Keratinocyte (primary cell): Measurements from ENCODE around the gene FCRL1. TPM values are rescaled to one million over a fixed set of nuclear protein-coding genes. Genes with fewer than 3 reads are reported as not detected.
A peak's percentile ranks its signal among the peaks of the same experiment; 100 is the strongest.

Source experiments
- DNase-seq: peaks from one replicate; pipeline ENCODE4 v3.0.0-alpha.2; 2011; ENCODE audit warnings: low read depth, missing footprints, low spot score
- FAIRE-seq: peaks from 2 replicates; lab custom pipeline; 2011; peaks lifted over from hg19 to GRCh38; lab: Jason Lieb, UNC
- H2AFZ ChIP-seq: 2 replicates; pipeline ENCODE4 v1.6.0; 2012; ENCODE audit warnings: low read length, control low read depth, inconsistent platforms; ENCODE audit not compliant: control insufficient read depth
- H3K27ac ChIP-seq: 2 replicates; pipeline ENCODE4 v1.5.1; 2011; ENCODE audit warnings: low read length; ENCODE audit not compliant: control insufficient read depth, insufficient read depth
- H3K27me3 ChIP-seq: 3 replicates; pipeline ENCODE4 v1.6.0; 2011; ENCODE audit warnings: low read length; ENCODE audit not compliant: control insufficient read depth, insufficient read depth; ENCODE audit errors: extremely low read depth
- H3K36me3 ChIP-seq, 2 experiments: 2 replicates in 1 of 2; 3 replicates in 1 of 2; pipeline ENCODE4 v1.5.1; 2011; ENCODE audit warnings: low read length in 2 of 2, mild to moderate bottlenecking in 1 of 2; ENCODE audit not compliant: control insufficient read depth in 2 of 2, insufficient read depth in 2 of 2; ENCODE audit errors: extremely low read depth in 1 of 2
- H3K4me1 ChIP-seq: 3 replicates; pipeline ENCODE4 v1.5.1; 2011; ENCODE audit warnings: low read length; ENCODE audit not compliant: control insufficient read depth, insufficient read depth; ENCODE audit errors: extremely low read depth
- H3K4me2 ChIP-seq: 3 replicates; pipeline ENCODE4 v1.6.0; 2011; ENCODE audit warnings: low read depth, low read length; ENCODE audit not compliant: control insufficient read depth, insufficient read depth; ENCODE audit errors: extremely low read depth
- H3K4me3 ChIP-seq, 3 experiments: fragments of 200-600 bp in 1 of 3; sonication (generic) in 1 of 3; 2 replicates in 2 of 3; 3 replicates in 1 of 3; pipeline ENCODE4 v1.5.1; 2011 to 2016; ENCODE audit warnings: low read length in 3 of 3, mild to moderate bottlenecking in 3 of 3, control low read depth in 2 of 3, inconsistent platforms in 1 of 3, low read depth in 1 of 3, mixed read lengths in 1 of 3, mixed run types in 1 of 3, moderate library complexity in 1 of 3; ENCODE audit not compliant: control insufficient read depth in 2 of 3, insufficient read depth in 2 of 3; ENCODE audit errors: extremely low read depth in 1 of 3
- H3K79me2 ChIP-seq: 2 replicates; pipeline ENCODE4 v1.6.0; 2012; ENCODE audit warnings: low read length; ENCODE audit not compliant: control insufficient read depth, insufficient read depth
- H3K9ac ChIP-seq: 3 replicates; pipeline ENCODE4 v1.6.0; 2011; ENCODE audit warnings: low read length; ENCODE audit not compliant: control insufficient read depth, insufficient read depth; ENCODE audit errors: extremely low read depth
- H3K9me1 ChIP-seq: 3 replicates; pipeline ENCODE4 v1.6.0; 2011; ENCODE audit warnings: low read length; ENCODE audit not compliant: control insufficient read depth, insufficient read depth; ENCODE audit errors: extremely low read depth
- H3K9me3 ChIP-seq: 2 replicates; pipeline ENCODE4 v1.5.1; 2012; ENCODE audit warnings: low read depth, low read length; ENCODE audit not compliant: control insufficient read depth
- H4K20me1 ChIP-seq: 3 replicates; pipeline ENCODE4 v1.6.0; 2011; ENCODE audit warnings: low read length; ENCODE audit not compliant: control insufficient read depth, insufficient read depth; ENCODE audit errors: extremely low read depth
- CTCF ChIP-seq, 3 experiments: IDR thresholded peaks in 1 of 3; conservative IDR thresholded peaks in 1 of 3; optimal IDR thresholded peaks in 1 of 3; 2 replicates in 2 of 3; 3 replicates in 1 of 3; pipeline versions ENCODE3 to v1.5.1; 2011; ENCODE audit warnings: low read length in 3 of 3, mild to moderate bottlenecking in 3 of 3, moderate library complexity in 2 of 3, control low read depth in 1 of 3, inconsistent platforms in 1 of 3; ENCODE audit not compliant: insufficient read depth in 2 of 3; ENCODE audit errors: extremely low read depth in 1 of 3
- EZH2 ChIP-seq: IDR thresholded peaks from one replicate; pipeline ENCODE4 v1.6.1; 2012; ENCODE audit warnings: inconsistent platforms, mild to moderate bottlenecking, low read length, moderate library complexity
- dilution Hi-C: fragments of 300-500 bp; cut with MboI; formaldehyde crosslinking; loops from one replicate; pipeline ENCODE4 v1.7.0; 2020; ENCODE audit warnings: low sequenced_read_pairs; ENCODE audit not compliant: extremely low pct_ligation_motif_present
- polyA plus RNA-seq, 5 experiments: library from polyadenylated mRNA; depleted of rRNA in 3 of 5; stranded (reverse) in 3 of 5; stranded (forward) in 1 of 5; unstranded in 1 of 5; fragments of >200 nt; gene quantifications; 1 replicate in 1 of 5; 2 replicates in 3 of 5; 3 replicates in 1 of 5; pipeline versions ENCODE4 v1.2.1 to v1.2.3, GENCODE V29; 2011 to 2012; ENCODE audit warnings: missing spikeins in 2 of 5, low read depth in 1 of 5, low replicate concordance in 1 of 5
- small RNA-seq, 3 experiments: library from RNA; depleted of rRNA; stranded (forward); fragments of <200 nt; gene quantifications; one replicate each; pipeline ENCODE3, GENCODE V24; 2012; ENCODE audit warnings: low read depth in 3 of 3, low replicate concordance in 1 of 3; ENCODE audit not compliant: insufficient read length in 3 of 3

Gene FCRL1
- polyA plus RNA-seq, 1 donor (not counting 4 experiments of a cell fraction or from before 2014, with no cell fraction given): not detected

GRCh38 chr1:157751283-157751682, 68.6 kb downstream of the FCRL1 start:
- no peaks in the 10 kb centered on the region for H3K9me1 ChIP-seq
- H3K79me2 ChIP-seq: no peaks in the 10 kb centered on the region
- H3K4me3 ChIP-seq: no peak overlapping the region
- DNase-seq (no peak), FAIRE-seq (no peak)
- no peaks in the 10 kb centered on the region for H3K4me1 ChIP-seq
- H4K20me1 ChIP-seq: no peaks in the 10 kb centered on the region
- dilution Hi-C loops: no loop called here
- H3K4me2 ChIP-seq: no peak overlapping the region
- peak in 1 of 3 experiments; percentile 10 for TF ChIP-seq CTCF (optimal IDR thresholded peaks at IDR 0.05 in 1 of 3, IDR thresholded peaks at IDR 0.05 in 1 of 3, conservative IDR thresholded peaks at IDR 0.05 in 1 of 3; ENCODE audit: extremely low read depth in 1 of 3, insufficient read depth in 2 of 3, low read length in 3 of 3)
- no peak for TF ChIP-seq EZH2
- H2AFZ ChIP-seq: no peak overlapping the region
- H3K9me3 ChIP-seq: no peaks in the 10 kb centered on the region
- H3K36me3 ChIP-seq: no peaks in the 10 kb centered on the region
- H3K27ac ChIP-seq: no peak overlapping the region
- no peak overlapping the region for H3K9ac ChIP-seq
- no peaks in the 10 kb centered on the region for H3K27me3 ChIP-seq

- H3K4me2 ChIP-seq: no peak overlapping the region
- H3K4me3 ChIP-seq: no peak overlapping the region
- H3K27ac ChIP-seq: no peak overlapping the region
- H3K4me1 ChIP-seq: no peaks in the 10 kb centered on the region
- H3K36me3 ChIP-seq: no peaks in the 10 kb centered on the region
- H3K9ac ChIP-seq: no peak overlapping the region
- DNase-seq (no peak), FAIRE-seq (no peak)
- TF ChIP-seq CTCF (optimal IDR thresholded peaks at IDR 0.05 in 1 of 3, IDR thresholded peaks at IDR 0.05 in 1 of 3, conservative IDR thresholded peaks at IDR 0.05 in 1 of 3; ENCODE audit: extremely low read depth in 1 of 3, insufficient read depth in 2 of 3, low read length in 3 of 3): no peak
- TF ChIP-seq EZH2: no peak
- no peaks in the 10 kb centered on the region for H3K9me3 ChIP-seq
- no peaks in the 10 kb centered on the region for H3K9me1 ChIP-seq
- no peaks in the 10 kb centered on the region for H3K27me3 ChIP-seq
- H3K79me2 ChIP-seq: no peaks in the 10 kb centered on the region
- H2AFZ ChIP-seq: no peak overlapping the region
- dilution Hi-C loops: no loop called here
- H4K20me1 ChIP-seq: no peaks in the 10 kb centered on the region
Measured at GRCh38 chr1:157748262-157748817, 71.6 kb downstream of the FCRL1 start.

Small RNA genes lying within 50 kb of the gene (small RNA-seq; reads per million reads assigned to genes)
- 0 reads per million in 3 experiments for gene MRPS21P2

Other genes with a start within 250 kb of the FCRL1 start
- not detected in 3 replicates for gene FCRL4, start 222.0 kb downstream of the FCRL1 start, polyA plus RNA-seq
- gene FCRL3, start 119.4 kb downstream of the FCRL1 start, polyA plus RNA-seq: not detected in 3 replicates
- gene FCRL2, start 43.0 kb downstream of the FCRL1 start, polyA plus RNA-seq: not detected in 3 replicates
- gene CD5L, start 21.7 kb upstream of the FCRL1 start, polyA plus RNA-seq: not detected in 3 replicates
- 18.3 to 29.8 TPM (median 19.7 TPM) in 3 replicates for gene KIRREL1, start 173.5 kb upstream of the FCRL1 start, polyA plus RNA-seq